Measurements from ENCODE around the gene COP1. TPM values are rescaled to one million over a fixed set of nuclear protein-coding genes. Genes with fewer than 3 reads are reported as not detected.

The COP1 gene
- total RNA-seq, 1 donor from 2014 or later: 72.2 TPM

GRCh38 chr1:176073524-176074157, 133.4 kb downstream of the COP1 start:
- Histone ChIP-seq H3K27me3 (no peaks in the 10 kb centered on the region), H3K4me3 (no peak overlapping the region), H3K36me3 (no peaks in the 10 kb centered on the region), H3K9me3 (no peaks in the 10 kb centered on the region), H3K4me1 (no peaks in the 10 kb centered on the region), H3K27ac (no peak overlapping the region)
- DNase-seq (ENCODE audit: extremely low spot score in 2 of 2): no peak
- intact Hi-C loops (cut with DNase I): no loop called here
- TF ChIP-seq, protein P1, sequence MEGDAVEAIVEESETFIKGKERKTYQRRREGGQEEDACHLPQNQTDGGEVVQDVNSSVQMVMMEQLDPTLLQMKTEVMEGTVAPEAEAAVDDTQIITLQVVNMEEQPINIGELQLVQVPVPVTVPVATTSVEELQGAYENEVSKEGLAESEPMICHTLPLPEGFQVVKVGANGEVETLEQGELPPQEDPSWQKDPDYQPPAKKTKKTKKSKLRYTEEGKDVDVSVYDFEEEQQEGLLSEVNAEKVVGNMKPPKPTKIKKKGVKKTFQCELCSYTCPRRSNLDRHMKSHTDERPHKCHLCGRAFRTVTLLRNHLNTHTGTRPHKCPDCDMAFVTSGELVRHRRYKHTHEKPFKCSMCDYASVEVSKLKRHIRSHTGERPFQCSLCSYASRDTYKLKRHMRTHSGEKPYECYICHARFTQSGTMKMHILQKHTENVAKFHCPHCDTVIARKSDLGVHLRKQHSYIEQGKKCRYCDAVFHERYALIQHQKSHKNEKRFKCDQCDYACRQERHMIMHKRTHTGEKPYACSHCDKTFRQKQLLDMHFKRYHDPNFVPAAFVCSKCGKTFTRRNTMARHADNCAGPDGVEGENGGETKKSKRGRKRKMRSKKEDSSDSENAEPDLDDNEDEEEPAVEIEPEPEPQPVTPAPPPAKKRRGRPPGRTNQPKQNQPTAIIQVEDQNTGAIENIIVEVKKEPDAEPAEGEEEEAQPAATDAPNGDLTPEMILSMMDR (IDR thresholded peaks at IDR 0.05): peak; percentile 15 to 41 (median 32)
- TF ChIP-seq POLR2AphosphoS5 (IDR thresholded peaks at IDR 0.05; ENCODE audit: insufficient read depth in 1 of 2, low read depth in 1 of 2) (peak in 1 of 2 donors; percentile 9), POLR2A (IDR thresholded peaks at IDR 0.05) (no peak)

DNA sequence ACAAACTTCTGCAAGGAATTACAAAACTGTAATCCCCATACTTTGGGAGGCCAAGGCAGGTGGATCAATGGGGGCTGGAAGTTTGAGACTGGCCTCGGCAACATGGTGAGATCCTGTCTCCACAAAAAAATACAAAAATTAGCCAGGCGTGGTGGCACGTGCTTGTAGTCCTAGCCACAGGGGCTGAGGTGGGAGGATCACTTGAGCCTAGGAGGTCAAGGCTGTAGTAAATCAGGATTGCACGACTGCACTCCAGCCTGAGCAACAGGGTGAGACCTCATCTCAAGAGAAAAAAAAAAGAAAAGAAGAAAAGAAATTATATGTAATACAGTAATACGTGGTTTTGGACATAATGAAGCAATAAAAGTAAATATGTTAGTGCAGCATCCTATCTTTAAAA, 138.2 kb downstream of the COP1 start:
- Histone ChIP-seq H3K27me3 (no peaks in the 10 kb centered on the region), H3K4me3 (no peak overlapping the region), H3K4me1 (no peaks in the 10 kb centered on the region), H3K27ac (no peak overlapping the region), H3K36me3 (no peaks in the 10 kb centered on the region), H3K9me3 (no peaks in the 10 kb centered on the region)
- no peak for DNase-seq (ENCODE audit: extremely low spot score in 2 of 2)
- intact Hi-C loops (cut with DNase I): no loop called here
- TF ChIP-seq POLR2AphosphoS5 (IDR thresholded peaks at IDR 0.05; ENCODE audit: insufficient read depth in 1 of 2, low read depth in 1 of 2): no peak

DNA sequence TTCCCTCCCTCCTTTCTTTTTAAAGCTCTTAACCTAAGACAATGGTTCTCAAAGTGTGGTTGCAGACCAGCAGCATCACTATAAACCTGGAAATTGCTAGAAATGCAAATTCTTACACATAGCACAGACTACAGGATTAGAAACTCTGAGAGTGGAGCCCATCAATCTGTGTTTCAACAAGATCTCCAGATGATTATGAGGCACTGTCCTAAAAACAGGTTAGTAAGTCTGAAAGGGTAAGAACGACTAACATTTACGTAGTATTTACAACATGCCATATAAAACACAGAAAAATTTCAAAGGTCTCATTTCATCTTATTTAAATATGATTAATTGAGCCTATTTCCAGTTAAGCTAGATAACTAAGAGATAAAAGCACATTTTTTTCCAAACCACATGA, 138.8 kb downstream of the COP1 start:
- TF ChIP-seq, protein P1 (IDR thresholded peaks at IDR 0.05): no peak
- TF ChIP-seq POLR2A (IDR thresholded peaks at IDR 0.05) (no peak), POLR2AphosphoS5 (IDR thresholded peaks at IDR 0.05; ENCODE audit: insufficient read depth in 1 of 2, low read depth in 1 of 2) (no peak)
- no peak for DNase-seq (ENCODE audit: extremely low spot score in 2 of 2)
- H3K27ac ChIP-seq: no peak overlapping the region
- no peaks in the 10 kb centered on the region for H3K27me3 ChIP-seq
- intact Hi-C loops (cut with DNase I): no loop called here
- H3K4me1 ChIP-seq: no peaks in the 10 kb centered on the region
- H3K4me3 ChIP-seq: no peak overlapping the region
- H3K36me3 ChIP-seq: no peaks in the 10 kb centered on the region
- no peaks in the 10 kb centered on the region for H3K9me3 ChIP-seq

GRCh38 chr1:176066709-176067108, 140.4 kb downstream of the COP1 start:
- TF ChIP-seq POLR2A (IDR thresholded peaks at IDR 0.05) (no peak), POLR2AphosphoS5 (IDR thresholded peaks at IDR 0.05; ENCODE audit: insufficient read depth in 1 of 2, low read depth in 1 of 2) (no peak)
- TF ChIP-seq, protein P1 (IDR thresholded peaks at IDR 0.05): no peak
- intact Hi-C loops (cut with DNase I): no loop called here

GRCh38 chr1:176058686-176059085, 148.4 kb downstream of the COP1 start:
- Histone ChIP-seq H3K9me3 (no peaks in the 10 kb centered on the region), H3K36me3 (peaks cover 0 to 6% of the 10 kb centered on the region in 2 donors), H3K27me3 (no peaks in the 10 kb centered on the region), H3K27ac (no peak overlapping the region), H3K4me1 (no peaks in the 10 kb centered on the region), H3K4me3 (no peak overlapping the region)
- no peak for DNase-seq (ENCODE audit: extremely low spot score in 2 of 2)
- TF ChIP-seq, protein P1 (IDR thresholded peaks at IDR 0.05): no peak
- TF ChIP-seq POLR2A (IDR thresholded peaks at IDR 0.05): no peak
- TF ChIP-seq POLR2AphosphoS5 (IDR thresholded peaks at IDR 0.05; ENCODE audit: insufficient read depth in 1 of 2, low read depth in 1 of 2): no peak
- intact Hi-C loops (cut with DNase I): no loop called here

More at GRCh38 chr1:176066709-176067108, 140.4 kb downstream of the COP1 start:
- DNase-seq (ENCODE audit: extremely low spot score in 2 of 2): no peak
- Histone ChIP-seq H3K36me3 (no peaks in the 10 kb centered on the region), H3K4me1 (no peaks in the 10 kb centered on the region), H3K9me3 (no peaks in the 10 kb centered on the region), H3K27me3 (no peaks in the 10 kb centered on the region), H3K27ac (no peak overlapping the region), H3K4me3 (no peak overlapping the region)

All from vagina (tissue), 2 donors.